Measurements from ENCODE around the gene CRHR1.

Gene CRHR1

GRCh38 chr17:45845376-45846185, 61.5 kb downstream of the CRHR1 start:
- Histone ChIP-seq H3K4me1 (ENCODE audit: control insufficient read depth in 1 of 2, insufficient read depth in 2 of 2, low read length in 2 of 2) (no peaks in the 10 kb centered on the region), H3K14ac (ENCODE audit: low read length) (no peak overlapping the region), H3K23ac (ENCODE audit: low read length) (no peak overlapping the region), H2AFZ (ENCODE audit: insufficient read depth, low read length, poor library complexity) (no peak overlapping the region), H3K79me2 (ENCODE audit: control insufficient read depth, insufficient read depth, low read length, poor library complexity) (no peaks in the 10 kb centered on the region), H3K4me2 (ENCODE audit: low read length) (no peak overlapping the region), H3K79me1 (ENCODE audit: low read length) (no peaks in the 10 kb centered on the region), H3K4ac (ENCODE audit: low read depth, low read length) (no peak overlapping the region), H2BK120ac (ENCODE audit: insufficient read depth, low read length, poor library complexity) (no peak overlapping the region), H3K9ac (ENCODE audit: low read length) (no peak overlapping the region), H2BK12ac (ENCODE audit: low read length) (no peak overlapping the region), H3K4me3 (ENCODE audit: low read depth, low read length) (no peak overlapping the region), H2BK5ac (ENCODE audit: low read depth, low read length, poor library complexity) (no peak overlapping the region), H3K27me3 (ENCODE audit: insufficient read depth, low read length) (no peaks in the 10 kb centered on the region), H2AK5ac (ENCODE audit: low read length) (no peak overlapping the region), H4K91ac (ENCODE audit: low read depth, low read length) (no peak overlapping the region), H3K36me3 (ENCODE audit: control insufficient read depth in 1 of 2, insufficient read depth in 2 of 2, low read length in 2 of 2) (no peaks in the 10 kb centered on the region), H3K27ac (ENCODE audit: low read depth, low read length) (no peak overlapping the region), H3K9me3 (ENCODE audit: insufficient read depth, low read depth, low read length) (no peaks in the 10 kb centered on the region), H4K12ac (ENCODE audit: low read depth, low read length) (no peak overlapping the region), H4K8ac (ENCODE audit: low read depth, low read length) (no peak overlapping the region), H3K18ac (ENCODE audit: low read length) (no peak overlapping the region)
- DNase-seq: no peak
- WGBS (ENCODE audit: extremely low coverage, insufficient coverage, insufficient read length): no CpG with 5 or more reads among the region's 35 CpGs

- no peak overlapping the region for H2AK5ac ChIP-seq (ENCODE audit: low read length)
- H2BK12ac ChIP-seq (ENCODE audit: low read length): no peak overlapping the region
- H4K12ac ChIP-seq (ENCODE audit: low read depth, low read length): no peak overlapping the region
- no peak overlapping the region for H3K4me2 ChIP-seq (ENCODE audit: low read length)
- no peaks in the 10 kb centered on the region for H3K9me3 ChIP-seq (ENCODE audit: insufficient read depth, low read depth, low read length)
- H2AFZ ChIP-seq (ENCODE audit: insufficient read depth, low read length, poor library complexity): no peak overlapping the region
- H3K79me2 ChIP-seq (ENCODE audit: control insufficient read depth, insufficient read depth, low read length, poor library complexity): no peaks in the 10 kb centered on the region
- H3K9ac ChIP-seq (ENCODE audit: low read length): no peak overlapping the region
- H4K91ac ChIP-seq (ENCODE audit: low read depth, low read length): no peak overlapping the region
- H2BK5ac ChIP-seq (ENCODE audit: low read depth, low read length, poor library complexity): no peak overlapping the region
- no CpG with 5 or more reads among the region's 10 CpGs for WGBS (ENCODE audit: extremely low coverage, insufficient coverage, insufficient read length)
- H3K27ac ChIP-seq (ENCODE audit: low read depth, low read length): no peak overlapping the region
- no peaks in the 10 kb centered on the region for H3K27me3 ChIP-seq (ENCODE audit: insufficient read depth, low read length)
- H3K4me1 ChIP-seq (ENCODE audit: control insufficient read depth in 1 of 2, insufficient read depth in 2 of 2, low read length in 2 of 2): no peaks in the 10 kb centered on the region
- H3K4ac ChIP-seq (ENCODE audit: low read depth, low read length): no peak overlapping the region
- H3K4me3 ChIP-seq (ENCODE audit: low read depth, low read length): no peak overlapping the region
- no peaks in the 10 kb centered on the region for H3K79me1 ChIP-seq (ENCODE audit: low read length)
- H3K36me3 ChIP-seq (ENCODE audit: control insufficient read depth in 1 of 2, insufficient read depth in 2 of 2, low read length in 2 of 2): no peaks in the 10 kb centered on the region
- no peak overlapping the region for H2BK120ac ChIP-seq (ENCODE audit: insufficient read depth, low read length, poor library complexity)
- DNase-seq: no peak
- H3K18ac ChIP-seq (ENCODE audit: low read length): no peak overlapping the region
- H3K14ac ChIP-seq (ENCODE audit: low read length): no peak overlapping the region
- no peak overlapping the region for H3K23ac ChIP-seq (ENCODE audit: low read length)
- no peak overlapping the region for H4K8ac ChIP-seq (ENCODE audit: low read depth, low read length)
Observed at GRCh38 chr17:45846223-45846622, 62.1 kb downstream of the CRHR1 start.

GRCh38 chr17:45846646-45847045, 62.5 kb downstream of the CRHR1 start:
- no peak overlapping the region for H3K4ac ChIP-seq (ENCODE audit: low read depth, low read length)
- no peak overlapping the region for H4K8ac ChIP-seq (ENCODE audit: low read depth, low read length)
- H3K27ac ChIP-seq (ENCODE audit: low read depth, low read length): no peak overlapping the region
- H3K9me3 ChIP-seq (ENCODE audit: insufficient read depth, low read depth, low read length): no peaks in the 10 kb centered on the region
- no peak overlapping the region for H2BK120ac ChIP-seq (ENCODE audit: insufficient read depth, low read length, poor library complexity)
- no peak overlapping the region for H2BK12ac ChIP-seq (ENCODE audit: low read length)
- no peaks in the 10 kb centered on the region for H3K4me1 ChIP-seq (ENCODE audit: control insufficient read depth in 1 of 2, insufficient read depth in 2 of 2, low read length in 2 of 2)
- H3K79me1 ChIP-seq (ENCODE audit: low read length): no peaks in the 10 kb centered on the region
- no peak overlapping the region for H3K23ac ChIP-seq (ENCODE audit: low read length)
- no peak overlapping the region for H2AFZ ChIP-seq (ENCODE audit: insufficient read depth, low read length, poor library complexity)
- H3K9ac ChIP-seq (ENCODE audit: low read length): no peak overlapping the region
- no peak overlapping the region for H2AK5ac ChIP-seq (ENCODE audit: low read length)
- DNase-seq: no peak
- no peak overlapping the region for H3K18ac ChIP-seq (ENCODE audit: low read length)
- H3K4me2 ChIP-seq (ENCODE audit: low read length): no peak overlapping the region
- no peak overlapping the region for H3K4me3 ChIP-seq (ENCODE audit: low read depth, low read length)
- no peaks in the 10 kb centered on the region for H3K27me3 ChIP-seq (ENCODE audit: insufficient read depth, low read length)
- no peak overlapping the region for H2BK5ac ChIP-seq (ENCODE audit: low read depth, low read length, poor library complexity)
- H3K14ac ChIP-seq (ENCODE audit: low read length): no peak overlapping the region
- H3K79me2 ChIP-seq (ENCODE audit: control insufficient read depth, insufficient read depth, low read length, poor library complexity): no peaks in the 10 kb centered on the region
- no CpG with 5 or more reads among the region's 9 CpGs for WGBS (ENCODE audit: extremely low coverage, insufficient coverage, insufficient read length)
- no peak overlapping the region for H4K12ac ChIP-seq (ENCODE audit: low read depth, low read length)
- no peak overlapping the region for H4K91ac ChIP-seq (ENCODE audit: low read depth, low read length)
- H3K36me3 ChIP-seq (ENCODE audit: control insufficient read depth in 1 of 2, insufficient read depth in 2 of 2, low read length in 2 of 2): no peaks in the 10 kb centered on the region

GRCh38 chr17:45847101-45847500, 63.0 kb downstream of the CRHR1 start:
- H3K79me1 ChIP-seq (ENCODE audit: low read length): no peaks in the 10 kb centered on the region
- no peak overlapping the region for H4K8ac ChIP-seq (ENCODE audit: low read depth, low read length)
- no CpG with 5 or more reads among the region's 4 CpGs for WGBS (ENCODE audit: extremely low coverage, insufficient coverage, insufficient read length)
- no peaks in the 10 kb centered on the region for H3K79me2 ChIP-seq (ENCODE audit: control insufficient read depth, insufficient read depth, low read length, poor library complexity)
- H3K4ac ChIP-seq (ENCODE audit: low read depth, low read length): no peak overlapping the region
- no peak overlapping the region for H2BK12ac ChIP-seq (ENCODE audit: low read length)
- no peak overlapping the region for H3K14ac ChIP-seq (ENCODE audit: low read length)
- no peak overlapping the region for H2AFZ ChIP-seq (ENCODE audit: insufficient read depth, low read length, poor library complexity)
- H4K12ac ChIP-seq (ENCODE audit: low read depth, low read length): no peak overlapping the region
- H3K4me1 ChIP-seq (ENCODE audit: control insufficient read depth in 1 of 2, insufficient read depth in 2 of 2, low read length in 2 of 2): no peaks in the 10 kb centered on the region
- H3K27me3 ChIP-seq (ENCODE audit: insufficient read depth, low read length): no peaks in the 10 kb centered on the region
- no peak overlapping the region for H3K18ac ChIP-seq (ENCODE audit: low read length)
- H3K4me3 ChIP-seq (ENCODE audit: low read depth, low read length): no peak overlapping the region
- H3K23ac ChIP-seq (ENCODE audit: low read length): no peak overlapping the region
- H4K91ac ChIP-seq (ENCODE audit: low read depth, low read length): no peak overlapping the region
- no peak overlapping the region for H2BK5ac ChIP-seq (ENCODE audit: low read depth, low read length, poor library complexity)
- no peak overlapping the region for H3K4me2 ChIP-seq (ENCODE audit: low read length)
- no peak for DNase-seq
- no peaks in the 10 kb centered on the region for H3K36me3 ChIP-seq (ENCODE audit: control insufficient read depth in 1 of 2, insufficient read depth in 2 of 2, low read length in 2 of 2)
- no peak overlapping the region for H3K27ac ChIP-seq (ENCODE audit: low read depth, low read length)
- H3K9ac ChIP-seq (ENCODE audit: low read length): no peak overlapping the region
- no peaks in the 10 kb centered on the region for H3K9me3 ChIP-seq (ENCODE audit: insufficient read depth, low read depth, low read length)
- H2BK120ac ChIP-seq (ENCODE audit: insufficient read depth, low read length, poor library complexity): no peak overlapping the region
- H2AK5ac ChIP-seq (ENCODE audit: low read length): no peak overlapping the region

Data from trophoblast cell (in vitro differentiated cells and primary cell).